Measurements from ENCODE around the gene PPP2R1B.

Gene PPP2R1B

DNA sequence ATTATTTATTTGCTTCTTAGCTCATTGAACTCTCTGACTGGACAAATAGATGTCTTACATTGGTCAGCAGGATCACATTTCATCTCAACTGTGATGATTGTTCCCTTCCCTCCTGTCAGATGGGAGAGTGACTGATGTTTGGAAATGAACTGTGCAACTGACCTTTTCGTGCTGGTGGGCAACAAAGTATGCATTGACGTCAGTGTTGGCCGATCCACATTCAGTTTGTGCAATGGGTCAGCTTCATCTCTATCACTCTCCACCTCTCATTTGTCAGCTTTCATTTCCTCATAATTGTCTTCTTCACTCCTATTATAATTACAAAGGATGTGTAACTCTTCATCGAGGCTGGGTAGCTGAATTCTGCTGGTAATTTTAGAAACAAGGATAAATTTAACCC lies 71.3 kb downstream of the PPP2R1B start:
- no peak for TF ChIP-seq CTCF (IDR thresholded peaks at IDR 0.05; ENCODE audit: low read depth, low read length, missing control alignments)
- no peak overlapping the region for H3K4me3 ChIP-seq (ENCODE audit: low read depth, low read length)
- DNase-seq (ENCODE audit: low read depth), result no peak

DNA sequence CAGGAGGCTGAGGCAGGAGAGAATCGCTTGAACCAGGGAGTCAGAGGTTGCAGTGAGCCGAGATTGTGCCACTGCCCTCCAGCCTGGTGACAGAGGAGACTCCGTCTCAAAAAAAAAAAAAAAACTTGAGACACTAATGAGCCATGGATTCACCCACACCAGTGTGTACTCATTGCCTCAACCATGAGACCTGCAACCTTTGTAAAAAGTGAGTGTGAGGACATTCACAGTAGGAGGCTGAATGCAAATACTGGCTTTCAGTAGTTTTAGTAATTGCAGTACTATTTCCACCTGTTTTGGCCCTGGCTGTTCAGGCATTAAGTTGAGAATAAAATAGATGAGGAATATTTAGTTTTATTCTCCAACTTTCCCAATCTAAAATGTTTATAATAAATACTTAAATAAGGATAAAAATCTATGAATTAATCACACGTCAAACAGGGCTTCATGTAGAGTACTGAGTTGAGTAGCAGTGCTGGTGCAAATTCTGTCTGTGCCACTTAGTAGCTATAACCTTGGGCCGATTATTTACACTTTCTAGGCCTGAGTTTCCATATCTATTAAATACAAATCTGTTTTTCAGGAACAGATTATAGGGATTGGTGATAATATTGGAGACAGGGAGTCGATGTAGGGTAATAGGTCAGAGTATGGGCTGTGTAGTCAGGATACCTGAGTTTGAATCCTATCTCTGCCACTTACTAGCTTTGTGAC lies 72.8 kb downstream of the PPP2R1B start:
- DNase-seq (ENCODE audit: low read depth), result no peak
- TF ChIP-seq CTCF (IDR thresholded peaks at IDR 0.05; ENCODE audit: low read depth, low read length, missing control alignments), result no peak
- no peak overlapping the region for H3K4me3 ChIP-seq (ENCODE audit: low read depth, low read length)

GRCh38 chr11:111691741-111692140 lies 74.4 kb downstream of the PPP2R1B start:
- H3K4me3 ChIP-seq (ENCODE audit: low read depth, low read length), result no peak overlapping the region
- DNase-seq (ENCODE audit: low read depth), result no peak
- no peak for TF ChIP-seq CTCF (IDR thresholded peaks at IDR 0.05; ENCODE audit: low read depth, low read length, missing control alignments)

DNA sequence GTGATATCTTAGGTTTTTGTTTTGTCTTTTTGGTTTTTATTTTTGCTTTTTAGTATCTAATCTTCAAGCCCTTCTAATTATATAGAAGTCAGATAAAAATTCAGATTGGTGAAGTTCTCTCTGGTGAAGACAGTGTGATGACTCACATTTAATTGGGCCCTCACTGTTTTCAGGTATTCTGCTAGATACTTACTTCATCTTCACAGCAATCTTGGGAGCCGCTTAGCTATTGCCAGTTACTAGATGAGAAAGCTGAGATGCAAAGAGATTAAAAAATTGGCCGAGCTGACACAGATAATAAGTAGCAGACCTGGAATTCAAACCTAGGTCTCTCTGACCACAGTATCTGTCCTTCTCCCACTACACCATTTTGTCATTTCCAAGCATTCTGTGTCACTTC lies 75.0 kb downstream of the PPP2R1B start:
- no peak for TF ChIP-seq CTCF (IDR thresholded peaks at IDR 0.05; ENCODE audit: low read depth, low read length, missing control alignments)
- DNase-seq (ENCODE audit: low read depth), result no peak
- H3K4me3 ChIP-seq (ENCODE audit: low read depth, low read length), result no peak overlapping the region

DNA sequence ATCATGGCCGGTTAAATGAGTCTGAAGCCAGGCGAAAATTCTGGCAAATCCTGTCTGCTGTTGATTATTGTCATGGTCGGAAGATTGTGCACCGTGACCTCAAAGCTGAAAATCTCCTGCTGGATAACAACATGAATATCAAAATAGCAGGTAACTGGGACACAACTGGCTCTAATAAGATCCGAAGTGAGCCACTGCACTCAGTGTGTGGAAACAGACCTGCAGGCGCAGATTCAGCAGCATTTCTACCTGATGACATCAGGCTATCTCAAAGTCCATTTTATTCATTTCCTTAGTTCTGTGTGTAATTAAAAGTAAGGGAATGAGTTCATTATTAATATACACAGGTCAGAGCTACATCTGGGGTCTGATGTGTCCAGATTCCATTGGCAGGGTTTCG lies 78.2 kb downstream of the PPP2R1B start:
- DNase-seq (ENCODE audit: low read depth), result no peak
- TF ChIP-seq CTCF (IDR thresholded peaks at IDR 0.05; ENCODE audit: low read depth, low read length, missing control alignments), result no peak
- H3K4me3 ChIP-seq (ENCODE audit: low read depth, low read length), result no peak overlapping the region

- DNase-seq (ENCODE audit: low read depth), result no peak
- no peak for TF ChIP-seq CTCF (IDR thresholded peaks at IDR 0.05; ENCODE audit: low read depth, low read length, missing control alignments)
- H3K4me3 ChIP-seq (ENCODE audit: low read depth, low read length), result no peak overlapping the region
Observed at GRCh38 chr11:111684251-111684650, 81.9 kb downstream of the PPP2R1B start.

- H3K4me3 ChIP-seq (ENCODE audit: low read depth, low read length), result no peak overlapping the region
- DNase-seq (ENCODE audit: low read depth), result no peak
- no peak for TF ChIP-seq CTCF (IDR thresholded peaks at IDR 0.05; ENCODE audit: low read depth, low read length, missing control alignments)
Observed at GRCh38 chr11:111683806-111684205, 82.4 kb downstream of the PPP2R1B start.

All from GM12864 (cell line).